WTC11 (cell line): Measurements from ENCODE around the gene PKP4.

Experiments used
- GABPB1 ChIP-seq: sonication (generic); formaldehyde crosslinking; IDR thresholded peaks from 2 replicates; pipeline ENCODE4 v1.8.1; 2023; ENCODE audit warnings: mild to moderate bottlenecking, missing genetic modification reagents
- GTF2I ChIP-seq: fragments of 250-450 bp; sonication (Bioruptor Pico); conservative IDR thresholded peaks from 2 replicates; pipeline ENCODE4 v1.4.0; 2021; ENCODE audit warnings: mild to moderate bottlenecking
- ZBTB21 ChIP-seq: sonication (generic); formaldehyde crosslinking; IDR thresholded peaks from 2 replicates; pipeline ENCODE4 v1.8.1; 2023; ENCODE audit warnings: mild to moderate bottlenecking, missing genetic modification reagents, borderline replicate concordance
- TF ChIP-seq, protein P1 (sequence below): sonication (generic); formaldehyde crosslinking; IDR thresholded peaks from 2 replicates; pipeline ENCODE4 v1.8.1; 2022; ENCODE audit warnings: mild to moderate bottlenecking, moderate library complexity, missing genetic modification reagents
- TF ChIP-seq, protein P2 (sequence below): fragments of 200-600 bp; IDR thresholded peaks from 2 replicates; pipeline ENCODE4 v1.8.0; 2022; ENCODE audit warnings: antibody characterized with exemption

DNA sequence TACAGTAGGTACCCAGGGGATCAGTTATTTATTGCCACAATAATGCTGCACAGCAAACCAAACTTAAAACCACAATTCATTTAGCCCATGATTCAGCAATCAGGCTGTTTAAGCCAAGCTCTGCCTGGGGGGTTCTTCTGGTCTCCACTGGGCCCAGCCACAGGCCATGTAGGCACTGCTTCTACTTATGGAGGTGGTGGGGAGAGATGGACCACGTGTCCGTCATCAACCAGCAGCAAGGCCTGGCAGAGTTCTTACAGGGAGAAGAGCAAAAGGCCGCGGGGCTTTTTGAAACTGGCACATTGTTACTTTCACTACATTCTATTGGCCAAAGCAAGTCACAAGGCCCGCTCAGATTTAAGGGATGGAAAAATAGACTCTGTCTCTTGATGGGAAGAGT, 262.1 kb downstream of the PKP4 start:
- TF ChIP-seq, protein P1, sequence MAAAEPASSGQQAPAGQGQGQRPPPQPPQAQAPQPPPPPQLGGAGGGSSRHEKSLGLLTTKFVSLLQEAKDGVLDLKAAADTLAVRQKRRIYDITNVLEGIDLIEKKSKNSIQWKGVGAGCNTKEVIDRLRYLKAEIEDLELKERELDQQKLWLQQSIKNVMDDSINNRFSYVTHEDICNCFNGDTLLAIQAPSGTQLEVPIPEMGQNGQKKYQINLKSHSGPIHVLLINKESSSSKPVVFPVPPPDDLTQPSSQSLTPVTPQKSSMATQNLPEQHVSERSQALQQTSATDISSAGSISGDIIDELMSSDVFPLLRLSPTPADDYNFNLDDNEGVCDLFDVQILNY (CRISPR knock-in tag), result no peak
- TF ChIP-seq, protein P2, sequence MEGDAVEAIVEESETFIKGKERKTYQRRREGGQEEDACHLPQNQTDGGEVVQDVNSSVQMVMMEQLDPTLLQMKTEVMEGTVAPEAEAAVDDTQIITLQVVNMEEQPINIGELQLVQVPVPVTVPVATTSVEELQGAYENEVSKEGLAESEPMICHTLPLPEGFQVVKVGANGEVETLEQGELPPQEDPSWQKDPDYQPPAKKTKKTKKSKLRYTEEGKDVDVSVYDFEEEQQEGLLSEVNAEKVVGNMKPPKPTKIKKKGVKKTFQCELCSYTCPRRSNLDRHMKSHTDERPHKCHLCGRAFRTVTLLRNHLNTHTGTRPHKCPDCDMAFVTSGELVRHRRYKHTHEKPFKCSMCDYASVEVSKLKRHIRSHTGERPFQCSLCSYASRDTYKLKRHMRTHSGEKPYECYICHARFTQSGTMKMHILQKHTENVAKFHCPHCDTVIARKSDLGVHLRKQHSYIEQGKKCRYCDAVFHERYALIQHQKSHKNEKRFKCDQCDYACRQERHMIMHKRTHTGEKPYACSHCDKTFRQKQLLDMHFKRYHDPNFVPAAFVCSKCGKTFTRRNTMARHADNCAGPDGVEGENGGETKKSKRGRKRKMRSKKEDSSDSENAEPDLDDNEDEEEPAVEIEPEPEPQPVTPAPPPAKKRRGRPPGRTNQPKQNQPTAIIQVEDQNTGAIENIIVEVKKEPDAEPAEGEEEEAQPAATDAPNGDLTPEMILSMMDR, result no peak
- TF ChIP-seq GABPB1 (CRISPR knock-in tag) (no peak), ZBTB21 (CRISPR knock-in tag) (no peak), GTF2I (CRISPR knock-in tag) (no peak)
